Measurements from ENCODE around the gene VSIG1.

- TF ChIP-seq CTCF (IDR thresholded peaks at IDR 0.05) (no peak), POLR2A (IDR thresholded peaks at IDR 0.05) (no peak), POLR2AphosphoS5 (IDR thresholded peaks at IDR 0.05) (no peak)
Observed at GRCh38 chrX:108059801-108060200, 14.9 kb downstream of the VSIG1 start.

Data from breast epithelium (tissue), 3 donors.